GM18519 (cell line): ENCODE results near the gene LAD1.

Experiments
- ATAC-seq: cut with Tn5 transposase; IDR thresholded peaks from one replicate; pipeline ENCODE4 v1.9.1; 2021; ENCODE audit warnings: mild to moderate bottlenecking, moderate library complexity; ENCODE audit not compliant: unreplicated experiment, low FRiP score

The LAD1 gene

DNA sequence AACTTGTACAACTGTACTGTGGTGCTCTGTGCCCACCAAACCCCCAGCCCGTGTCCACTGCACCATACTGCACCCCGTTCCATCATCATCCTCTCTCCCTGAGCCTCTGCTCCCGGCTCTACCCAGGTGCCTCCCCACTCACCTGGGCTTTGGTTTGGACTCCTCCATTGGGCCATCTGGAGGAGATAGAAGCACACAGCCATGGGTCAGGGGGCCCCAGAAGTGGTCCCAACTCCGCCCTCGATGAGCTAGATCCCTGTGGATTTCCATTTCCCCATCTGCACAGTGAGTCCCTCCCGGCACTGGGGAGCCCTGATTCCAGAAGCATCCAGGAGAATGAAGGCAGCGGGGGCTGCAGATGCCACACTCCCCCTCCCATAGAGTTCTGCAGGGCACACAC, 32.4 kb downstream of the LAD1 start:
- no peak for ATAC-seq

DNA sequence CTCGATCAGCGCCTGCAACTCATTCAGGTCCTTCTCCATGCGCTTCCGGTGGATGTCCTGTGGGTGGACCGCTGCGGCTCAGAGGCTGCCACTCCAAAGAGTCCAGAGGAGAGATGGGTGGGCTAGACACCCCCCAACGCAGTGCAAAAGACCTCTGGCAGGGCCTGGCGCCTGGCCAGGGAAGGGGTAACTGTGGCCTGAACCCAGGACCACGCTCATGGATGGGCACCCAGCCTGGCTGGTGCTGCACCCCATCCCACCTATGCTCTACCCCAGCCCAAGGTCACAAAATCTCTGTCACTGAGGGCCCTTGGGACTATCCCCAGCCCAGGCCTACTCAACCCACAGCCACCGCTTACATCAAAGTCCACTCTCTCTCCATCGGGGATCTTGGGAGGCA, 33.9 kb downstream of the LAD1 start:
- no peak for ATAC-seq

DNA sequence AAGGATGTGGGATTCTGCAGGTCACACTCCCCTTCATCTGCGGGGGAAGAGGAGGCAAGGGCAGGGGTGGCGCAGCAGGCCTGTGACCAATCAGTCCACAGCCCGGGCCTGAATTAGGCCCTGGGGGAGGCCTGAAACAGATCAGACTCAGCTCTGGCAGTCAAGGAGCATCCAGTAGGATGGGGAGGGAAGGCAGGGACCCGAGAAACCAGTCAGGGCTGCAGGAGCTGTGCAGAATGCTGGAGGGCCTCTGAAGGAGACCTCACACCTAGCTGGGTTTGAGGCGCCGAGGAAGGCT, 34.4 kb downstream of the LAD1 start:
- ATAC-seq, result no peak

DNA sequence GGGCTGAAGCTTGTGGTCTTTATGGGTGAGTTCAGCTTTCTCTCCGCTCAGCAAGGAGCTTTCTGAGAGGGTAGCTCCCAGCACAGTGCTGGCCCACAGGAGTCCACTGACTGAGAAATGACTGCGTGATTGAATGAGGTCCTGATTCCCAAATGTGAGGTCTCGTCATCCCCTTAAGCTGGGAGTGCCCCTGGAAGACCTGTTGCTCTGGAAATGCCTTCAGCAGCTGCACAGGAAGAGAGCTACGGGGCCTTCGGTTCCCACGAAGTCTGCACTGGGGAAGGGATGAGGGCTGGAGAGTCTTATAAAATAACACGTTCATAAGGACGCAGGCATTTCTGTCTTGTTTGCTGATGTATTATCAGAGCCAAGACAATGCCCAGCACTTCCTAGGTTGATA, 35.7 kb downstream of the LAD1 start:
- ATAC-seq, result no peak

DNA sequence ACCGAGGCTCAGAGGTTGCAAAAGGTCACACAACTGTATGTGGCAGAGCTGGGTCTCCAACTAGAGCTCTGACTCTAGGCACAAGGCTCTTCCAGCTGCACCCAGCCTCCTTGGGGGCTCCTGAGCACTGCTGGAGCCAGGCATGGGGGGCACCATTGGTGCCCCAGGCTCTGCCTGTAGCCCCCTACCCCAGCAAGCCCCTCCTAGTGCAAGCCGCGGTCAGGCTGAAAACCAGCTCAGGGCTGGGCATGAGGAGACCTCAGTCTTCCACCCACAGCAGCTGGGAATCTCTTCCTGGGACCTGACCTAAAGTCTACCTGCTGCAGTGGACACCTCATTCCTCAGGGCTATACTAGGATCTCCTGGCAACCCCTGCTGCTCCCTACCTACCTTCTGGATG, 36.2 kb downstream of the LAD1 start:
- no peak for ATAC-seq

DNA sequence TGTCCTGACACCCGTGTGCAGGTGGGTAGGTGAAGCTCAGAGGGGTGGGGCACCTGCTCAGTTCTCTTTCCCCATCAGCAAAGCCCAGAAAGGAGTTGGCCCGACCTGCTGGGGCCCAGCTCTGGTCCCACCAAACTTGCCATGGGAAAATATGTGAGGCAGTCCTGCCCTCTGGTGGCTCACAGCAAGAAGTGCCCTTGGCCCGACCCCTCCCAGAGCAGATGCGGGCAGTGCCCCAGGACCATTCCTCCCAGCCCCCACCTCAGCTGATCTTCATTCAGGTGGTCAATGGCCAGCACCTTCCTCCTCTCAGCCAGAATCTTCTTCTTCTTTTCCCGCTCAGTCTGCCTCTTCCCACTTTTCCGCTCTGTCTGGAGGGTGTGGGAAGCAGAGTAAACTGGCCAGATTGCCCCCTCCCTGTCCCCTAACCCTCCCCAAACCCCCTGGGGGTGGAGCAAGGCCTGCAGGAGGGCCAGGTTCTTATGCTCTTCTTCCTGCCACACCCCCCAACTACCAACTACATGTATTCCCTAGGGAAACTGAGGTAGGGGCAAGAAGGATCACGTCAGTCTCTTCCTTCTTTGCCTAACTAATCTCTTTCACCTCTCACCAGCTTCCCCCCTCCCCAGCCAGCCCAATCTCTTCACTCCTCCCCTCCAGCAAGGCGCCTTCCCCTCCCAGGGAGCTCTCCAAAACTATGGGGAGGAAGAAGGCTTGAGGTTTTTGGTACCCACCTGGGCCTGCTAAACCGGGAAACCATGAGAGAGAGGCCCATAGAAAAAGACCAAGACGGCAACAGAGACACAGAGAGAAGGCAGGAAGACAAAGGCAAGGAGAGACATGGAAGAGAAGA, 37.2 kb downstream of the LAD1 start:
- no peak for ATAC-seq

DNA sequence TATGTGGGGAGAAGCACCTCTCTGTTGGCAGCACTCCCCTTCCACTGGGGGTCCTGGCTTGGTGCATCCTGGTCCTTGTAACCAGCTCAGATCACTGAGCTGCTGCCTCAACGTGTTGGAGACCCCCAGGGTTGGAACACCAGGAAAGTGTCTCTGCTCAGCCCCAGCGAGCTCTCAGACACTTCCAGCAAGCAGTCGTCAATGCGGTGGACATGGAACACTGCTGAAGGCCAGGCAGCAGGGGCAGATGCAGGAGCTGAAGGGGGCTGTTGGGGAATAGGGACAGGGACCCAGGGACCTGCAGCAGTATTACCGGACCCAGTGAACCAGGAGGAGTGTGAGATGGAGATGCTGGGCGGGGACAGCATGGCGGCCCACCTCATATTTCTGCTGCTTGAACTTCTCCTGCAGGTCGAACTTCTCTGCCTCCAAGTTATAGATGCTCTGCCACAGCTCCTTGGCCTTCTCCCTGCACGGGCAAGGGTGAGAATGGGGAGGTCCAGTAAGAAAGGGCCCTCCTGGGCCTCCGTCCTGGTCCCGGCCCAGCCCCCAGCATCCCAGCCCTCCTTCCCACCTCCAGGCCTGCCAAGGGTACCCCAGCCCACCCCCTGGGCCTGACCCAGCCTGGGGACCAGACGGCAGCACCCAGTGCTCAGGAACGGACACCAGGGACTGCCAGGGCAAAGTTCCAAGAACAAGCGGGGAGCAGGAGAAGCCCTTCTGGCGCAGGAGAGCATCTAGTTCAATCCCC, 38.0 kb downstream of the LAD1 start:
- no peak for ATAC-seq

DNA sequence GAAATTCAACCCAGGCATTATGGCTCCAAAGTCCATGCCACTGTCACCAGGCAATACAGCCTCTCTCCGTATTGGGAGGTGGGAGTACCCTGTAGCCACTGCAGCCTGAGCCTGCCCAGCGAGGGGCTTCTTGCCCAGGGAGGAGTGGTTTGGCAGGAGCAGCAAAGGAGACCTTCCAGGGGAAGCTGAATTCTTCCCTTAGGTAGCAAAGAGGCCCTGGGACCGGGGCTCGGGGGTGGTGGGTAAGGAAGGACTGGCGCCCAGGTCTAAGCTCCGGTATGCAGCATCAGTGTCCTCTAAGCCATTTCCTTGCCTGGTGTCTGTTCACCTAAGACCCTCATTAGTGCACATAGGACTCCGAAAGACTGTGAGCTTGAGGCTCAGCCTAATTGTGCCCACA, 38.6 kb downstream of the LAD1 start:
- no peak for ATAC-seq

DNA sequence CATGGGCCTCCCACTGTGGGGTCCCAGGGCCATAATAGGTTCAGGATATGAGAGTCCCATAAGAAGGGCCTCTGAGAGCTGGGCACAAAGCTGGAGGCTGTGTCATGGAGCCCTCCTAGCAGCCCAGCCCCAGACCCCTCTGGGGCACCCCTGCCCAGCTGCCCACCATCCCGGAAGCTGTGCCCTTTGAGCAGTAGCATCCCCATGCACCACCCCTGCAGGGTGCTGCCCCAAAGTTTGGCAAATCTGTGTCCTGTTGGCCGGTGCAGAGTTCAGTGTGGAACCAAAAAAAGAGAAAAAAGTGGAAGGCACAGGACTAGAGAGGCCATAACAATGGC, 39.3 kb downstream of the LAD1 start:
- no peak for ATAC-seq

DNA sequence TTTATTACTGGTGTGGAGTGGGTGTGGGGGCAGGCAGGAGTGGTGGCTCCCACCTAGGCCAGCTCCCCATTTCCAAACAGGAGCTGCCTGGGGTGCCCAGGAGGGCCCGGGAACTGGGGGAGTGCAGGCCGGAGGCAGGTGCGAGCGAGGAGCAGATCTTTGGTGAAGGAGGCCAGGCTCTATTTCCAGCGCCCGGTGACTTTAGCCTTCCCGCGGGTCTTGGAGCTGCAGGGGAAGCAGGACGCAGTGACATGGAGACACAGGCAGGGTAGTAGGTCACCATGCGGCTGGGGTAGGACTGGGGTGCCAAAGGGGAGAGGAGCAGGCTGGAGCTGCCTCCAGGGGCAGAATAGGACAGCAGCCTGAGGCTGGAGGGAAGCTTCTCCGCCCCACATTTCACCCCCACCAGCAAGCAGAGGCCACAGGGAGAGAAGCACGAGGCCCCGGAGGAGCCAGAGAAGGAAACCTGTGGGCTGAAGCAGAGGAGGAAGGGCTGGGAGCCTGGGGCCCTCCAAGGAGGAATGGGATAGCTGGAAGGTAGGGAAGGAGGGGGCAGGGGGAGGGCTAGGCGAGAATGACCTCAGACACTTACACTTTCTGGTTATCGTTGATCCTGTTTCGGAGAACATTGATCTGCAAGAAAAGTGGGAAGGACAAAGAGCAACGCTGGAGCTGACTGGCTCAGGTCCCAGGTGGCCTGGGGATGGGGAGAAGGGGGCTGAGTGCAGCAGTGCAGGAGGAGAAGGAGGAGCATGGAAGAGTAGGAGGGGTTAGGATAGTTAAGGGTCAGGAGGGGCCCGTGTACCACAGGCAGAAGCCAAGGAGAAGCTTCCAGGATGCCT, 39.9 kb downstream of the LAD1 start:
- no peak for ATAC-seq

DNA sequence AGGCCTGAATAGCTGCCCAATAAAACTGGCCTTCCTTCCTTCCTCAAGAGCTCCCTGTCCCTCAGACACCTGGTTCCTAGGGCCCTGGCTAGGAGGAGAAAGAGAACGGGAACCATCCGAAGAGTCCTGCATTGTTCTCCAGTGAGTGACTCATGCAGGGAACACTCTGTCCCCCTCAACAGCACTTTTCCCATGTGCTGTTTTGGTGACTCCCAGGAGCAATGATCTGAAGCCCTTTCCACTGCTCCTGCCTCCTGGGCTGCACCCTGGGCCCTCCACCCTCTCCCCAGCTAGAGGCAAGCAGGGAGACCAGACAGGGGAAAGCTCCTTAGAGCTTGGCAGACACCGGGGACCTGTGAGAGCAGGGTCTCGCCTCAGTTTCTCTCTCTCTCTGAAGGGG, 40.5 kb downstream of the LAD1 start:
- no peak for ATAC-seq

DNA sequence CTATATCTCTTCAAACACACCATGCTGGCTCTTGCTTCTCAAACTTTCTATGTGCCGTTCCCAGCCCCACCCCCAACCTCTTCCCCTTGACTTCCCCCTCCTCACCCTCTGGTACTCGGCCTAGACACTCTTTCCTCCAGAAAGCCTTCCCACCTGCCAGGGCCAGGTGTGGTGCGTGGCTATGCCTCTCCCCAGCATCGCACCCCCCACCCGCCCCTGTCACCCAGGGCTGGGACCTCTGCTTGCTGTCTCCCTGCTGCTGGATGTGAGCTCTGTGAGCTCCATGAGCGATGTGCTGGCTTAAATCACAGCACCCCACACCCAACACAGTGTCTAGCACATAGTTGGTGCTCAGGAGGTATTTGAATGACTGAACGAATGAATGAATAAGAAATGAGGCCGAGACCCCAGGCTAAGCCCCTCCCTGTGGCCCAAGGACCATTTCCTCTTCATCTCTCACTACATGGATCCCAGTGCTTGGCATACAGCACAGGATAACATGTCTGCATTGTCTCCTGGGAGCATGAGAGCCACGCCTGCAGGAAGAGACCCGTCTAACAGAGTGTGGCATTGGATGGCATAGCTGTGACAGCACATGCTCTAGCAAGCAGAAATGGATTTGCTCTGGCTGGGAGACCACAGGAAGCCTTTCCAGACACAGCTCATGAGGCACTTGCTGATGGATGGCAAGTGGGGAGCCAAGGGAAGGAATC, 41.3 kb downstream of the LAD1 start:
- ATAC-seq, result no peak

DNA sequence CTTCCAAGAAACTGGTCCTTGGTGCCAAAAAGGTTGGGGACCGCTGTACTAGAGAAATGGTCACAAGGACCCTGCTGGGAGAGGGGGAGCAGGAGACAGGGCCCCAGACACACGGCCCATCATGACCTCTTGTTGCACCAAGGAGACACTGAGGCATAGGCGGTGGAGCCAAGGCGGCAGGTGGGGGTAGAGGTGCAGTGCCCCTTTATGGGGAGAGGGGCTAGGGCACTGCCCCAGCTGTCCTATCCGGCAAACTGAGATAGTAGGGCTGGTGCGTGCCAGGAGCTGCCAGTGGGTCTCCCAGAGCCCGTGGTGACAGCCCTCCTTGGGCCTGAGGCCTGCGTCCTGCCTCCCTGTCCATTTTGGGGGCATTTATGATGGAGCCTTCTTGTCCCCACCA, 41.9 kb downstream of the LAD1 start:
- no peak for ATAC-seq

DNA sequence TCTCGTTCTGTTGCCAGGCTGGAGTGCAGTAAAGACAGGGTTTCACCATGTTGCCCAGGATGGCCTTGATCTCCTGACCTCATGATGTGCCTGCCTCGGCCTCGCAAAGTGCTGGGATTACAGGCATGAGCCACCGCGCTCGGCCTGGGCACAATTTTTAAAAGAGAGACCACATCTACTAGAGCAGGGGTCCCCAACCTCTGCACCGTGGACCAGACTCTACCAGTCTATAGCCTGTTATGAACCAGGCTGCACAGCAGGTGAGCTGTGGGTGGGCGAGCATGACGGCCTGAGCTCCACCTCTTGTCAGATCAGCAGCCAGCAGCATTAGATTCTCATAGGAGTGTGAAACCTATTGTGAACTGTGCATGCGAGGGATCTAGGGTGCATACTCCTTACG, 42.4 kb downstream of the LAD1 start:
- no peak for ATAC-seq

DNA sequence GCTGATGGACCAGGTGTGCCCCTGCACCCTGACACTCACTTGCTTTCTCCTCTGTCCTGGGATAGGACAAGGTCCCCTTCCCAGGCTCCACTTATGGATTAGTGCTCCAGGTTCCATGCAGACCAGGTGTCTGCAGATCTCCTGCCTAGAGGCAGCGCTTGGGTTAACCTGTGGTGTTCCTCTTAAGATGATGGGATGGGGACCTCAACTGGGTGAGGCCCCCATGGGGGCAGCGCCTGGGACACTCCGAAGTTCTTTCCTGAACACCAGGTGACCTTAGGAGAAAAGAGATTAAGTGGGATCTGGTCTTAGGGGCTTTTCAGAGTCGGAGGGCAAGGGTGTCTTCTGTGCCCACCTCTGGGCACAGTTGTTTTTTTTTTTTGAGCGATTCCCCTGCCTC, 42.9 kb downstream of the LAD1 start:
- no peak for ATAC-seq

DNA sequence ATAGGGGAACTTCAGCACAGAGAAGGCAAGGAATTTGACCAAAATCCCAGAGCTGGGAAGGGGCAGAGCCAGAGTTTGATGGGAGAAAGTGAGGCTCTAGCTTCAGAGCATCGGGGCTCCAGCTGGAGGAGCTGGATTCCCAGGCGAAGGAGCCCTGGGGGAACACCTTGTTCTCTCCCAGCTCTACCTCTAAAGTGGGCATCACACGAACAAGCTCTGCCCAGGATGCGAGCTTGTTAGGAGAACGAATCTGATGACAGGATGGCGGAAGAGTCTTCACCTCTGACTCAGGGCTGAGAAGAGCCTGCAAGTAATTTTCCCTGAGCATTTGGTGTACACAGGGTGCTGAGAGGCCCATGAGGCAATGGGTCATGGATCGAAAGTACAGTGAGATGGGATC, 43.7 kb downstream of the LAD1 start:
- no peak for ATAC-seq

DNA sequence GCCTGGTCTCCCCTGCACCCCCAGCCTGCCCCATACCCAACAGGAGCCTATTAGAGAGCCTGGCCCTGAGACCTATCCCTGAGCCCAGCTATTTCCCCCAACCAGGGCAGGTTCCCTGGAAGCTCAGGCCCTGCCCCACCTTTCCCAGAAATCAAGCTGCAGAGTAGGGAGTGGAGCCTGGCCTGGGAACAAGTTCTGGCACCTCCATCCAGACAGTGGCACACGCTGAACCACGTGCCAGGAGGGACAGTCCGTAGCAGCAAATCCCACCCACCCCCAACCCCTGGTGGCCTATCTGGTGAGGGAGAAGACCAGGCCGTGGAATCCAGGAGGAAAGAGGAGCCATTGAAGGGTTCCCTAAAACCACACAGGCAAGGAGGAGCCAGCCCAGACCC, 44.2 kb downstream of the LAD1 start:
- no peak for ATAC-seq

DNA sequence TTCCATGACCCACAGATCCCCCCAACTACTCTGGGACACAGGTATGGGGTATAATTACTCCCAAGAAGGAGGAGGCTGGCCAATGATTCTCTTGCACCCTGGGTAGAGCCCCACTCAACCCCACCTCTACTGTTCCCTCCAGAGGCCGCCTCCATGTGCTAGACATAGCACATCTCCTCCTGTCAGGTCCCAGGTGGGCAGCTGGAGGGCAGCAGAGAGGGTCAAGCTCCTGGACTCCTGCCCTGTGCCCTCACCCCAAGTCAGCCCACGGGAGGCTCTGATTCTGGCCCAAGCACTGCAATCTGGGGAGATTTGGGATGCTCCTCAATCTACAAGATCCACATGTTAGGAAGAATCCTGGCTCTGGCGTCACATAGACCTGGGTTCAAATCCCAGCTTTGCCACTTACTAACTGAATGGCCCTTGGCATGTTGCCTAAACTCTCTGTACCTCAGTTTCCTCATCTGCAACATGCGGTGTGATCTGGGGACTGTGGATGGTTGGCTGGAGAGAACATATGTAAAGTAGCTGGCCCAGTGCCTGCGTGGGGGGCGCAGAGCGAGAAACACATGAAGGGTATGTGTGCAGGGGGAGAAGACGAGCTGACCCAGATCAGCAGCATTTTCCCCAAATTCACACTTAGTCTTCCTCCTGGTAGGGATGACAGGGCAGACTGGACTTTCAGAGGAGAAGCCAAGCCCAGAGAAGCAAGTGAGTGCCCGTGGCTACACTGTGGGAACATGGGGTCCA, 44.8 kb downstream of the LAD1 start:
- no peak for ATAC-seq

DNA sequence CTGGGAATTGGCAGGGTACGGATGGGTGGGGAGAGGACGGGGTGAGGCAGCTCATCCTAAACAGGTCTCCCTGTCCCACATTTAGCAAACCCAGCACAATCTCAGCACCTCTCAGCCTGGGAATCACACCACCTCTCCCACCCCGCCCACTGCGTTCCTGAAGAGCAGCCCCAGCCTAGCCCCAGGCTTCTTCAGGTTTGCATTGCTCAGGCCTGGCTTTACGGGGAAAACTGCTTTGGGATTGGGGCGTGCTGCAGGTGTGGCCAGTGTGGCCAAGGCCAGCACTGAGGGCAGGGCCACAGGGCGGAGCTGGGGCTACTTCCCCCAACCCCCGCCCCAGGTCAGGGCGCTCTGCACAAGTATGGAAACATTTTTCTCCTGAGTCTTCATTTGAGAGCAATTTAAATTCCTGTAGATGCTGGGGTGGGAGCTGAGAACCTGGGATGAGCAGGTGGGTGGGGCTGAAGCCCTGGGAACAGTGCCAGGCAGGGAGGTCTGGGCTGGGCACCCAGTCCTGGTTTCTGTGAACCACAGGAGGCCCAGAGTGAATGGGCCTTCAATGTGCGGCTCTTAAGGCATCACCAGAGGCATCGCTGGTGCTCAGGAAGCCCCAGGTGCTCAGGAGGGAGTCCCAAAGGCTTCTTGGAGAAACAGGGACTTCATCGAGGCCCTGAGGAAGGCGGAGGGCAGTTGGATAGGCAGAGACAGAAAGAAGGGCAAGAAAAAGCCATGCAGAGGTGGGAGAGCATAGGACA, 45.8 kb downstream of the LAD1 start:
- no peak for ATAC-seq

DNA sequence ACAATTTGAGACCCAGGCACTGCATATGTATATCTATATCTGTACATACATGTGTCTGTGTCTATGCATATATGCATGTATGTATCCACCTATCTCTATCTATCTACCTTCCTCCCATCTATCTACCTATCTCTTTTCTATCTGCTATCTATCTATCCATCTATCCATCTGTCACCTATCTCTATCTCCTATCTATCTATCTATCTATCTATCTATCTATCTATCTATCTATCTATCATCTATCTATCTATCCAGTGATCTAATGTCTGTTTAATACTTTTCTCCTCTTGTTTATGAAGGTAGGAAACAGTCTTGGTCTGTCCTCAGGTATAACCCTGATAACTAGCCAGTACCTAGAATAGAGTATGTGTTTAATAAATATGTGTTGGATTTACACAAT, 47.5 kb downstream of the LAD1 start:
- ATAC-seq, result no peak
